GM18907 (cell line): ENCODE measurements around the gene MAPK8.

Experiments used
- ATAC-seq: cut with Tn5 transposase; IDR thresholded peaks from one replicate; pipeline ENCODE4 v1.9.1; 2021; ENCODE audit warnings: mild to moderate bottlenecking, moderate library complexity; ENCODE audit not compliant: unreplicated experiment

Gene MAPK8

GRCh38 chr10:48447356-48448215, 141.1 kb downstream of the MAPK8 start:
- ATAC-seq = no peak

- no peak for ATAC-seq
Measured at GRCh38 chr10:48448796-48449195, 142.3 kb downstream of the MAPK8 start.

- no peak for ATAC-seq
Measured at GRCh38 chr10:48449501-48450232, 143.2 kb downstream of the MAPK8 start.

- ATAC-seq = no peak
Measured at GRCh38 chr10:48450233-48450740, 143.8 kb downstream of the MAPK8 start.

GRCh38 chr10:48450741-48451466, 144.4 kb downstream of the MAPK8 start:
- no peak for ATAC-seq

GRCh38 chr10:48451969-48452878, 145.7 kb downstream of the MAPK8 start:
- no peak for ATAC-seq

GRCh38 chr10:48452879-48453412, 146.5 kb downstream of the MAPK8 start:
- no peak for ATAC-seq

- ATAC-seq = no peak
Measured at GRCh38 chr10:48453451-48454301, 147.2 kb downstream of the MAPK8 start.

GRCh38 chr10:48454302-48455054, 148.0 kb downstream of the MAPK8 start:
- ATAC-seq = no peak

- ATAC-seq = no peak
Measured at GRCh38 chr10:48455055-48455391, 148.5 kb downstream of the MAPK8 start.

GRCh38 chr10:48455392-48456151, 149.1 kb downstream of the MAPK8 start:
- no peak for ATAC-seq

- ATAC-seq = no peak
Measured at GRCh38 chr10:48456361-48456804, 149.9 kb downstream of the MAPK8 start.

- no peak for ATAC-seq
Measured at GRCh38 chr10:48456808-48457761, 150.6 kb downstream of the MAPK8 start.

- no peak for ATAC-seq
Measured at GRCh38 chr10:48457949-48458661, 151.6 kb downstream of the MAPK8 start.

GRCh38 chr10:48458662-48459048, 152.2 kb downstream of the MAPK8 start:
- no peak for ATAC-seq
